Left hindlimb (tissue), 1 donor: Measurements from ENCODE around the gene RIMS1.
A peak's percentile ranks its signal among the peaks of the same experiment; 100 is the strongest.

Experiments
- DNase-seq: peaks from one replicate; pipeline ENCODE4 v3.0.0-alpha.2; 2018

Gene RIMS1, protein sequence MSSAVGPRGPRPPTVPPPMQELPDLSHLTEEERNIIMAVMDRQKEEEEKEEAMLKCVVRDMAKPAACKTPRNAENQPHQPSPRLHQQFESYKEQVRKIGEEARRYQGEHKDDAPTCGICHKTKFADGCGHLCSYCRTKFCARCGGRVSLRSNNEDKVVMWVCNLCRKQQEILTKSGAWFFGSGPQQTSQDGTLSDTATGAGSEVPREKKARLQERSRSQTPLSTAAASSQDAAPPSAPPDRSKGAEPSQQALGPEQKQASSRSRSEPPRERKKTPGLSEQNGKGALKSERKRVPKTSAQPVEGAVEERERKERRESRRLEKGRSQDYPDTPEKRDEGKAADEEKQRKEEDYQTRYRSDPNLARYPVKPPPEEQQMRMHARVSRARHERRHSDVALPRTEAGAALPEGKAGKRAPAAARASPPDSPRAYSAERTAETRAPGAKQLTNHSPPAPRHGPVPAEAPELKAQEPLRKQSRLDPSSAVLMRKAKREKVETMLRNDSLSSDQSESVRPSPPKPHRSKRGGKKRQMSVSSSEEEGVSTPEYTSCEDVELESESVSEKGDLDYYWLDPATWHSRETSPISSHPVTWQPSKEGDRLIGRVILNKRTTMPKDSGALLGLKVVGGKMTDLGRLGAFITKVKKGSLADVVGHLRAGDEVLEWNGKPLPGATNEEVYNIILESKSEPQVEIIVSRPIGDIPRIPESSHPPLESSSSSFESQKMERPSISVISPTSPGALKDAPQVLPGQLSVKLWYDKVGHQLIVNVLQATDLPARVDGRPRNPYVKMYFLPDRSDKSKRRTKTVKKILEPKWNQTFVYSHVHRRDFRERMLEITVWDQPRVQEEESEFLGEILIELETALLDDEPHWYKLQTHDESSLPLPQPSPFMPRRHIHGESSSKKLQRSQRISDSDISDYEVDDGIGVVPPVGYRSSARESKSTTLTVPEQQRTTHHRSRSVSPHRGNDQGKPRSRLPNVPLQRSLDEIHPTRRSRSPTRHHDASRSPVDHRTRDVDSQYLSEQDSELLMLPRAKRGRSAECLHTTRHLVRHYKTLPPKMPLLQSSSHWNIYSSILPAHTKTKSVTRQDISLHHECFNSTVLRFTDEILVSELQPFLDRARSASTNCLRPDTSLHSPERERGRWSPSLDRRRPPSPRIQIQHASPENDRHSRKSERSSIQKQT (N-terminal part only)

GRCh38 chr6:71886184-71887005 is at the start of gene RIMS1:
RIMS1 (plus strand) TSS chr6:71886550; CDS start chr6:71887024, 474 bp downstream.
- DNase-seq, result peak; percentile 35

DNA sequence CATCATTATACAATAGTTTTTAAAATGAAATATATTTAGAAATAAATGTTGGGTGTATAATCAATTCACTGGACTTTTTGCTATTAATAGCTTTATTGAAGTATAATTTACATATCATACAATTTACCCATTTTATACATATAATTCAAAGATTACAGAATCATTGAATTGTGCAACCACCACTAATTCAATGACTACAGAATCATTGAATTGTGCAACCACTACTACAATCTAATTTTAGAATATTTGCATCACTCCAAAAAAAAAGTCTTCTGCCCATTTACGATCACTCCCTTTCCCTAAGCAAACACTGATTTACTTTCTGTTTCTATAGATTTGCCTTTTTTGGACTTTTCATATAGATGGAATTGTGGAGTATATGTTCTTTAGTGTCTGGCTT is 35.1 kb upstream of the RIMS1 start:
- DNase-seq, result no peak

GRCh38 chr6:71852948-71853347 is 33.4 kb upstream of the RIMS1 start:
- DNase-seq, result no peak

DNA sequence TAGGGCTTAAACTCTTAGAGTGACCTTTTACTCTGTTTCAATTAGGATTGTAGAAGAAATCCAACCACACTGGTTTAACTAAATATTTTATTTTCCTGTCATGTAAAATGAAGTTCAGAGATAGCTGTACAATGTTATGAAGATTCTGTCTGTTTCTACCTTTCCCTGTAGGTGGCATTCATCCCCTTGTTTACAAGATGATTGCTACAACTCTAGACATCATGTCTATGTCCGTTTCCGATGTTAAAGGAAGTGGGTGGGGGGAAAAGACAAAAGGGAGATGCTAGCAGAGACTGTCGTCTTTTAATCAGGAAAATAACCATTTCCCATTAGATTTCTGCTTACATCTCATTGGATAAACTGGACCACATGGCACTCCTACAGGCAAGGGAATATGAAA is 30.9 kb upstream of the RIMS1 start:
- DNase-seq, result no peak

GRCh38 chr6:71879016-71879415 is 7.3 kb upstream of the RIMS1 start:
- DNase-seq, result no peak

- DNase-seq, result no peak
Observed at GRCh38 chr6:71887006-71887743, 825 bp downstream of the RIMS1 start.

- DNase-seq, result no peak
Observed at GRCh38 chr6:71887744-71888230, 1.4 kb downstream of the RIMS1 start.

DNA sequence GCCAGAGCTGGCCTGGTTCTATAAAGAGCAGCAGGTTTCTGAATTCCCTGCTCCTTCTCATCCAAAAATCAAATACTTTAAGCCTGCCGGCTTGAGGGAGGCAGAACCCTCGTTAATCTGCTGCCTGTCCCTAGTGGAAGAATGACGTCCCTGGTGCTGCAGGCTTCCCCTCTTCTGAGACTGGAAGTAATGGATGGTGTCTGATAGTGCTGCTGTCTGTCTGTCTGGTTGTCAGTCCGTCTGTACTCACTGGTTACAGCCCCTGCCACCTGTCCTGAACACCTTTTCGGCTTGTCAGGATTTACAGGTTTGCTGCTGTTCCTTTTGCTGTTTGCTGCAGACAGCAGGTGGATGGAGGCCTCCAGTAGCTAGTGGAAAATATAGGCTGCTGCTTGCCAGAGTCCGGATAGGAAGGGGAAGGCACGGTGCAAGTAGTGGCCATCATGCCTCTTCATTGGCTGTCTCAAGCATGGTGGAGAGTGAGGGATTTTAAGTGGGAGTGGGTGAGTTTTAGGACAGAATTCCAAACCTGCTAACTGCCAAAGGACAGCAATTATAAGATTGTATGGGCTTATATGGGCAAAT is 2.5 kb downstream of the RIMS1 start:
- no peak for DNase-seq

DNA sequence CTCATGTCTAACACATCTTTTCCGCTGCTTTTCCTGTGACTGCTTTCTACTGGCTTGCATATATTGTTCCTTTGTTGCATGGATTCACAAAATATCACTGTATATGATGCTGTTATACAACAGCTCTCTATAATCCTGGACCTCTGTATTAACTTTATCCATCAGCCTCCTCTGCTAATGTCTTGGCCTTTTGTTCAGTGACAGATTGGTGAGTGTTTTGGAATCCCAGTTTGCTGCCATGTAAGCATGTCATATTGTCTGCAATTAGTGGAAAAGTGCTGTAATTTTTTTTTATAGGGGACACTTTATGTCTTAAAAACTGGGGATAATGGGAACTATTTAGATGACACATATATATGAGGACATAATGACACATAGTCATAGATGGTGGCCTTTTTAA is 3.0 kb downstream of the RIMS1 start:
- DNase-seq, result no peak

DNA sequence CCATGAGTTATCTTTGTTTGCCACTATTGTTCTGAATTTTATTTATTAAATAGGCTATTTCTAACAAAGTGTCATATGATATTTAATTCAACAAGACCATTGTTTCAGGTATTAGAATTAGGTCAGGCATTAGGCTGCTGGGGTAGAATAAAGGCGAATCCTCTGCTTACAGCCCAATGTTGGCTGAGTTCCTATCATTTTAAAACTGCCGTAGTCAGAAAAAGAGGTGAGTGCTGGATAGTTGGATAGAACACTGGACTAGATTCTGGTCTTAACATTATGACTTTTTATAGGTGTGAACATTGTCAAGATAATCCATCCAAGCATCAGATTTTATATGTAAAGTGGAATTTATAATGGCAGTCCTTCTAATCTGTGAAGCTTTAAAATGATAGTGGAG is 6.3 kb downstream of the RIMS1 start:
- no peak for DNase-seq

- no peak for DNase-seq
Observed at GRCh38 chr6:71900642-71901041, 14.3 kb downstream of the RIMS1 start.

GRCh38 chr6:71902261-71902660 is 15.9 kb downstream of the RIMS1 start:
- DNase-seq, result no peak

- DNase-seq, result no peak
Observed at GRCh38 chr6:71906813-71907212, 20.5 kb downstream of the RIMS1 start.

DNA sequence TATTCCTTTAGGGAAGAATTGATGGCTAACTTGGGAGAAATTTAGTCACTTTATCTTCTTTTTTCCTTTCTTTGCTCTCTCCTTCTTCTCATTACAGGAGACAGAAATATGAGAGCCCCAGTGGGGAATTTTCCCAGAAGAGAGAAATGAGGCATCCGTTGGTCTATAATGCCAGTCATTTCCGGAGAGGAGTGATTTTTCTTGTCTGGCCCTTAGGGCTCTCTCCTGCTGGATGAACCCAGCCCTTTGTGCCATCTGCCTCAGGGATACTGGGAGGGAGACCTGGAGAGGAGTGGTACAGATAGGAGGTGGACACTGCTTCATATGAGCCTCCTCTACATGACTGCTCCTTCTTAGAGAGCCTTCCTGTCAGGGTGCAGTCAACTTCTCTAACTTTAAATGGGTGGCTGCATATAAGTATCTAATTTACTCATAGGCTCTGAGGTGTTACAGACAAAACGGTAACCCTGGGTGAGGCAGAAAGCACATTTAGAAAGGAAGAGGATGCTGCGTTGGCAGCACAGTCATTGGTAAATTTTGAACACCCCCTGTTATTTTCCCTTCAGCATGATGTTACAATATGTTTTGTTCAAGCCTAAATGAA is 21.9 kb downstream of the RIMS1 start:
- no peak for DNase-seq

- DNase-seq, result no peak
Observed at GRCh38 chr6:71913444-71914234, 27.3 kb downstream of the RIMS1 start.

- DNase-seq, result no peak
Observed at GRCh38 chr6:71929047-71929446, 42.7 kb downstream of the RIMS1 start.

DNA sequence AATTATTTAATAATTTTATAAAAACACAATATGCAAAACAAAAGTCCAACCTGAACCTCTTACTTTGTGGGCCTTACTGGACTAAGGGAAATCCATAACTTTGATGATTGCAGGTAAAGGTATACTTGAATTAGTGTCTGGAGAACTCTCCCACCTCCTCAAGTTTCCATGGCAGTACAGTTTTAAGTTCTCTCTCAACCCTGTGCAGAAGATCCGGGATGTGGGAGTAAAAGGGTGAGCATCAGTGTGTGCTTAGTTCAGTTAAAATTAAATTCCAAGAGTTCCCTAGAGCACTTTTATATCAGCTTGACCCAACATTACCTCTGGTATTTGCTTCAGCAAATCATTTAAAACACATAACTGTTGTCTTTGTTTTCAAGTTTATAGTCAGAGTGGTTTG is 47.5 kb downstream of the RIMS1 start:
- no peak for DNase-seq

GRCh38 chr6:71965404-71965803 is 79.1 kb downstream of the RIMS1 start:
- no peak for DNase-seq

DNA sequence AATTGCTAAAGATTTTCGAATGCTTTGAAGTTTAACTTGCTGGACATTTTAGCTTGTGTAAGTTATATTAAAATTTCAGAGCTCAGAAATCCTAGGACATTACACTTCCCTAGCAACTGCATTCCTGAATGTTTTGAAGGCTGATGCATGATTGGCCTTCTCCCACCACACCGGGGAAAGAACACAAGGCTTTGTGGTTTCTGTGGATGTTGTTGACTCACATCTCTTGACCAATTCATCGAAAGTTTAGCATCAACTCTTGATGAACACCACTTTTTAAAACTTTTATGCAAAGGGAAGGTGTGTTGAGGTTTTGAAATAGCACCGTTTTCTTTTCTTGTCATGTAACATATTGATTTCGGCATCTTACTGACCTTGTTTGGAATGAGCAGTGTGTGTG is 81.1 kb downstream of the RIMS1 start:
- no peak for DNase-seq

GRCh38 chr6:71977884-71978283 is 91.5 kb downstream of the RIMS1 start:
- no peak for DNase-seq
